ENCODE results near the gene KCNK3.

- TF ChIP-seq CTCF (IDR thresholded peaks at IDR 0.05; ENCODE audit: insufficient read depth, low read length): no peak
- TF ChIP-seq, protein P1, sequence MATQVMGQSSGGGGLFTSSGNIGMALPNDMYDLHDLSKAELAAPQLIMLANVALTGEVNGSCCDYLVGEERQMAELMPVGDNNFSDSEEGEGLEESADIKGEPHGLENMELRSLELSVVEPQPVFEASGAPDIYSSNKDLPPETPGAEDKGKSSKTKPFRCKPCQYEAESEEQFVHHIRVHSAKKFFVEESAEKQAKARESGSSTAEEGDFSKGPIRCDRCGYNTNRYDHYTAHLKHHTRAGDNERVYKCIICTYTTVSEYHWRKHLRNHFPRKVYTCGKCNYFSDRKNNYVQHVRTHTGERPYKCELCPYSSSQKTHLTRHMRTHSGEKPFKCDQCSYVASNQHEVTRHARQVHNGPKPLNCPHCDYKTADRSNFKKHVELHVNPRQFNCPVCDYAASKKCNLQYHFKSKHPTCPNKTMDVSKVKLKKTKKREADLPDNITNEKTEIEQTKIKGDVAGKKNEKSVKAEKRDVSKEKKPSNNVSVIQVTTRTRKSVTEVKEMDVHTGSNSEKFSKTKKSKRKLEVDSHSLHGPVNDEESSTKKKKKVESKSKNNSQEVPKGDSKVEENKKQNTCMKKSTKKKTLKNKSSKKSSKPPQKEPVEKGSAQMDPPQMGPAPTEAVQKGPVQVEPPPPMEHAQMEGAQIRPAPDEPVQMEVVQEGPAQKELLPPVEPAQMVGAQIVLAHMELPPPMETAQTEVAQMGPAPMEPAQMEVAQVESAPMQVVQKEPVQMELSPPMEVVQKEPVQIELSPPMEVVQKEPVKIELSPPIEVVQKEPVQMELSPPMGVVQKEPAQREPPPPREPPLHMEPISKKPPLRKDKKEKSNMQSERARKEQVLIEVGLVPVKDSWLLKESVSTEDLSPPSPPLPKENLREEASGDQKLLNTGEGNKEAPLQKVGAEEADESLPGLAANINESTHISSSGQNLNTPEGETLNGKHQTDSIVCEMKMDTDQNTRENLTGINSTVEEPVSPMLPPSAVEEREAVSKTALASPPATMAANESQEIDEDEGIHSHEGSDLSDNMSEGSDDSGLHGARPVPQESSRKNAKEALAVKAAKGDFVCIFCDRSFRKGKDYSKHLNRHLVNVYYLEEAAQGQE (IDR thresholded peaks at IDR 0.05; ENCODE audit: insufficient replicate concordance, low read depth): no peak
- no peak for TF ChIP-seq POLR2AphosphoS5 (IDR thresholded peaks at IDR 0.05; ENCODE audit: low read depth)
- TF ChIP-seq SPI1 (IDR thresholded peaks at IDR 0.05; ENCODE audit: borderline replicate concordance, low read depth): no peak
Observed at GRCh38 chr2:26691881-26692278, 642 bp upstream of the KCNK3 start.

Data from HL-60 (cell line).